GM18873 (cell line): Measurements from ENCODE around the gene A3GALT2.

Experiments
- ATAC-seq: cut with Tn5 transposase; IDR thresholded peaks from one replicate; pipeline ENCODE4 v1.9.1; 2021; ENCODE audit warnings: mild to moderate bottlenecking, moderate library complexity, moderate number of reproducible peaks; ENCODE audit not compliant: unreplicated experiment, low FRiP score

Gene A3GALT2

DNA sequence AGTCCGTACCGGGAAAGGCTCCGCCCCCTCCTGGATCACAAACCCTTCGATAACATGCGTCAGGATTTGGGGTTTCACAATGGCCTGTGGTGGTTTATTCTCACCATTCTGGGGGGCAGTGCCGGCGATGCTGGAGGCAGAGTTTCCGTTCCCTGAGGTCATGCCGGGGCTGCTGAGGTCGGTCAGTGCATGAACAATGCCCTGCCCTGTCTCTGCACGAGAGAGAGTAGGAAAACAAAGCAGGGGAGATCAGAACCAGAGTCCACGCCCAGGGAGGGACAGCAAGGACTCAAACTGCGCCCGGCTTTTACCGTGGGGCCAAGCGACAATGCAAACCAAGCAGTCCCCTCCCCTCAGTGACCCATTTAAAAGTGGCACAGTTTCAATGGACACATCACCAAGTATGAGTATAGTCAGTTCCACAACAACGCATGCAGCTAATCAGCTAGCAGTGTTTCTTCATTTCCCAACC lies 13.2 kb upstream of the A3GALT2 start:
- ATAC-seq = no peak

DNA sequence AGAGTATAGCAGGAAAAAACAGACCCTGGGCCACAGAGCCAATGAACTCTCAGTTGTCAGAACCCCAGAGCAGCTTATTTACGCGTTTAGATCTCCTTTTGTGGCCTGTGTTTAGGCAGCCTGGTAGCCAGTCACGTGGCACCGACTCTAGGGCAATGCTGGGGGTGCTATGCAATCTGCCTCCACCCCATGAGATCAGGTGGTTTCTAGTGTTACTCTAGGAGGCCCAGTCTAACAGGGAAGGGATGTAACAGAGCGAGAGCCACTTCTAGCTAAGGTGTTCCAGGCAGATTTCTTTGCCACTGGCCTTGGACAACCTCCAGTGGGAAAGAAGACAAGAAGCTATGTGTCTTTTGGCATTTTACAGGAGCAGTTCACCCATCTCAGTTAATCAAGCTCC lies 12.0 kb upstream of the A3GALT2 start:
- ATAC-seq = no peak

DNA sequence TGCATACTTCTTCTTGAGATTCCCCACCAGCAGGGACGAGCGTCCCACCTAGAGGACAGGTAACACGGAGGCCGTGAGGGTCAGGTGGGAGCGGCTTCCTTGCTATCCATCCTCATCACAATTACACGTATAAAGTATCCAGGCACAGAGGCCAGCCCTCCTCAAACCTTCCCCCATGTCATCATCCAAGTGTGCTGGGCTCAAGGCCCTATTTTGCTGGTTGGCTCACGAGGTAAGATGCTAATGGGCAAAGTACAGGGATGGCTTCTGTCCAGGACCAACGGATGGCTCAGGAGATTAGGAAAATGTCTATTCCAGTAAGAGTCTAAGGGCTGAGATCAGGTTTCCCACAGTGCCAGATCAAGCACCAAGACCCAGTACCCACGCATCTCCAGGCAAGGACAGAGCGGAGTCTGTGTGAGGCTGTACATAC lies 11.5 kb upstream of the A3GALT2 start:
- ATAC-seq = no peak

DNA sequence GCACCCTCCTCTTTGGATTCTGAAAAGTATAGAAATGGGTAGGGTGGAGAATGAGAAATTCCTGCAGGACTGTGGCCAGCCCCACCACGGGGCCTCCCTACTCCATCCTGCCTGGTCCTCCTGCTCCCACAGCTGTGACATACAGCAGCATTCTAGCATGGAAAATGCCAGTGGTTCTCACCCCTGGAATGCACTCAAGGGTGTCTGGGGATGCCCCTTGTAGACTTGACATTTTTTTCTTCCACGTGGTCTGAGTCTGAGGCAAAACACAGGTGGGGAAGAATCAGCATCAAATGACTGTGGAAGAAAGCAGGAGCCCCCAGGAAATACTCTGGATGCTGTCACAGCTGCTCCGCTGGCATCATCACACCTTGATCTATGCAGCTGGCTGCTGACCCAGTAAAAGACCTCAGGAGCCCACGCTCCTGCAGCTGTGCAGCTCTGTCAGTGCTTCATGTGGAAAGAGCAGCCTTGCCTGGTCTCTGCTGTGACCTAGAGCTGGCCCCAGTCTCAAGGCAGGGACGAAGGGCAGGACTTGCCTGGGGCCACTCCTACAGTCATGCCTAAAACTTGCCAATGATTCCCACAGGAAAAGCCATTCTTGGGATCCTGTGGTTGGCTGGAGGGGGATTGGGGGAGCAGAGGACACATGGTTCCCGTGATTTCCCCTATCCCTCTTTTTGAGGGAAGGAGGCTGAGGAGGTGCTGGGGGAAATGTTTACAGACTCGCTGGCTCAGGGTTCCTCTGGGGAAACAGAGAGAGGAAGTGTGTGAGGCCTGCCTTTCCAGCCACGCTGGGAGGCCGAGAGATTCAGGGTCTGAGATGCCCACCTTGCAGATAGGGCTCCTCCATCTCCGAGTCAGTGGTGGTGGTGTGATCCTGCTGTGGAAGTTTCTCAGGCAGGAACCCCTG lies 10.8 kb upstream of the A3GALT2 start:
- ATAC-seq = no peak

DNA sequence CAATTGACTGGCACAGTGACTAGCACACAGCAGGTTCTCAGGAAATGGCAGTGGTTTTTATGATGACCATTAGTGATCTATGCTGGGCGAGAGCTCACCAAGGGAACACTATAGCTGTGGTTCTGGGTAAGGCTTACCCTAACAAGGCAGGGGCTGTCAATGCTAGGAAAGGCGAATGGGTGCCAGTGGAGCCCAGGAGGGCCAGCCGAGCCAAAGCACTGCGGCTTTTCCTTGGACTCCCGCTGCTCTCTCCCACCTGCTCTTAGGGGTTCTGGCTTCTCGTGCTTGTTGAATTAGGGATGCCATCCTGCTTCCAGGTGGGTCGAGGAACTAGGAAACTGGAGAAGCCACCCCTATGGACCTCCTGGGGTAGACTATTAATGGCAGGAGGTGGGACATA lies 10.0 kb upstream of the A3GALT2 start:
- no peak for ATAC-seq

DNA sequence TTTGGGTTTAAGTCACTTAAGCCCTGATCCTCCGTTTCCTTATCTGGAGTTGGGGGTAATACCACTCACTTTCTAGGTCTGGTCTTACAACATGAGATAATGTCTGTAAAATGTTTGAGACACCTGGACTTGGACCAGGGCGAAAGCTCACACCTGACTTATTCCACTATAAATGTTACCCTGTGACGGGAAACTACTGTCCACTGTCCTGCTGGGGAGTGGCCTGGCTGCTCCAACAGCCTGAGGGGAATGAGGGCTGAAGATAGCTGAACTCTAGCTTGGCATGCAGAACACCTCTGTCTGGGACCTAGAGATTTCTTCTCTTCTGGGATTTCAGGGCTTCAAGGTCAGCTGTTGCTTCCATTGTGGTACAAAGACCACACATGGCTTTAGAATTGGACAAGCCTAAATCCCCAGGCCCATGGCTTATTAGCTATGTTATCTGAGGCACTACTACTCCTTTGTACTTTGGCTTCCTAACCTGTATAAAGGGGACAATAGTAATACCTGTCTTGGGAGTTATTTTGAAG lies 9.5 kb upstream of the A3GALT2 start:
- ATAC-seq = no peak

DNA sequence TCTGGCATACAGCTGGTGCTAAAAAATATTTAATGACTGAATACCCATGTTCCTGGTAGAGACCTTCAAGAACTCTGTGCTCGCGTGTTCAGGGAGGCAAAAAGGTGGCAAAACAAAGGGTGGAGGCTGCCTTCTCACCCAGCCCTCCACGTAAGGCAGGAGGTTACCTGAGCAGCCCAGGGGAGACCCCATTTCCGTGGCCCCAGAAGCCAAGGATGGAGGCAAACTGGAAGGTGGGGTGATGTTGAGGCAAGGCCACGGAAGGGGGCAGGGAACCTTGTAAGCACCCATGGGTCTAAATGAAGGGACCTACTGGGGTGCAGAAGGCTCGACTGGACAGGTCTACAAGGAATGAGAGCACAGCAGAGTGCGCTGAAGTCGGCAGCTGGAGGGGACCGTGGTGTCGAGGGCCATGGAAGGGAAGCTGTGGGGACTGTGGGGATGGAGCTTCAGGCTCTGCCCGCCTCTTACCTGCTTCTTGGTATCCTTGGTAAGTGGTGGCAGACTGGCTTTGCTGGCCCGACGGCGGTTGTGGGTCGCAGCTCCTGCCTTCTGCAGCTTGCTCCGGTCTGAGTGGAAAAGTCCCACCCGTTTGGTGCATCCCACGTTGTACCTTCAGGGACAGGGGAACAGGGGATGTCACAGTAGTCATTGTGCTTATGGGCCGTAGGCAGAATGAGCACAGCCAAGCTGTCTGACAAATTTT lies 8.9 kb upstream of the A3GALT2 start:
- ATAC-seq = no peak

DNA sequence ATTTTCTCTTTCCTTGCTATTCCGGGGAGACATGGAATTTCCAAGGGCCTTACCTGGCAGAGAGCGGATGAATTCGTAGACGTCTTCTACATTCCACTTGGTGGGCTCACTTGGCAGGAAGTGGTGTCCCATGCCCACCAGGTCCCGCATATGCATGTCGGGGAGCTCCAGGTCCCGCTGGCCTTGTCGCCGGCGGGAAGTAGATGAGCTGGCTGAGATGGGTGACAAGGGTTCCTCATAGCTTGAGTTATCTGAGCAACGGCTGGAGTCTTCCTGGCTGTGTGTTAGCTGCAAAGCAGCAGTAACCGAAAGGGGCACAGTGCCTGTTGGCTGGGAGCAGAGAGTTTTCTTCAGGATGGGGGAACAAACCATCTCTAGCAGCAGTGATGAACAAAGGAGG lies 7.9 kb upstream of the A3GALT2 start:
- no peak for ATAC-seq

DNA sequence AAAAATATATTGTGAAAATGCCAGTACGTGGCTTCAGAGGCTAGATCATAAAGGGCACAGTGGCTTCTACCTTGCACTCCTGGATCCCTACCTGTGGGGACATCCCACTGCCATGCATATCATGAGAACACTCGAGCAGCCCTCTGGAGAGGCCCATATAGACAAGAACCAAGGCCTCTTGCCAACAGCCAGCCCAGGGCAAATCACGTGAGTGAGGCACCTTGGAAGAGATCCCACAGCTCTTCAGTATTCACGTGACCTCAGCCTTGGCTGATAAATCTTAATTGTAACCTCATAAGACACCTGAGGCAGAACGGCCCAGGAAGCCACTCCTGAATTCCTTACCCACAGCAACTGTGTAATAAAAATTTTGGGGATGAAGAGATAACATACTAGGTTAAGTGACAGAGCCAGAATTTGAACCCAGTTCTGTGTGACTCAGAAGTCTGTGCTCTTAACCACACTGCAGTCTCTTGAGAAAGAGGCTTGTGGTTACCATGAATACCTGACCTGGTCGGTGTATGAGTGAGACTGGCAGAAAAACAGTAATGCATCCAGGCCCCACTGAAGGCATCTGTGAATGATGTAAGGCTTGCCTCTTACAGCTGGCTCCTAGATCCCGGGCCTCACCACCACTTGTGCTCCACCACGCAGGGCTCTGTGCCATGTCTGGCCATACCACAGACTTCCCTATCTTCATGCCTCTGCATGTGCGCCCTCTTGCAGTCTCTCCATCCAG lies 6.9 kb upstream of the A3GALT2 start:
- ATAC-seq = no peak

DNA sequence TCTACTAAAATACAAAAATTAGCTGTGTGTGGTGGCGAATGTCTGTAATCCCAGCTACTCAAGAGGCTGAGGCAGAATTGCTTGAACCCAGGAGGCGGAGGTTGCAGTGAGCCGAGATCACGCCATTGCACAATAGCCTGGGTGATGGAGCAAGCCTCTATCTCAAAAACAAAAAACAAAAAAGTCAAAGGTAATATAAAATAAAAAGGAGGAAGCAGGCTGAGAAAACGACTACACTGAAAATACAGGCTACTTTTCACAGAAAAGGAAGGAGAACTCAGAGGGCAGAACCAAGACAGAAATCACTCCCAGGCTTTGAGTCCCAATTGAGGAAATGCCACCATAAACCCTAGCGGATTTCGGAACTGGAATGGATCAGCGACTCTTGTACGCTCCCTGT lies 5.9 kb upstream of the A3GALT2 start:
- ATAC-seq = no peak

DNA sequence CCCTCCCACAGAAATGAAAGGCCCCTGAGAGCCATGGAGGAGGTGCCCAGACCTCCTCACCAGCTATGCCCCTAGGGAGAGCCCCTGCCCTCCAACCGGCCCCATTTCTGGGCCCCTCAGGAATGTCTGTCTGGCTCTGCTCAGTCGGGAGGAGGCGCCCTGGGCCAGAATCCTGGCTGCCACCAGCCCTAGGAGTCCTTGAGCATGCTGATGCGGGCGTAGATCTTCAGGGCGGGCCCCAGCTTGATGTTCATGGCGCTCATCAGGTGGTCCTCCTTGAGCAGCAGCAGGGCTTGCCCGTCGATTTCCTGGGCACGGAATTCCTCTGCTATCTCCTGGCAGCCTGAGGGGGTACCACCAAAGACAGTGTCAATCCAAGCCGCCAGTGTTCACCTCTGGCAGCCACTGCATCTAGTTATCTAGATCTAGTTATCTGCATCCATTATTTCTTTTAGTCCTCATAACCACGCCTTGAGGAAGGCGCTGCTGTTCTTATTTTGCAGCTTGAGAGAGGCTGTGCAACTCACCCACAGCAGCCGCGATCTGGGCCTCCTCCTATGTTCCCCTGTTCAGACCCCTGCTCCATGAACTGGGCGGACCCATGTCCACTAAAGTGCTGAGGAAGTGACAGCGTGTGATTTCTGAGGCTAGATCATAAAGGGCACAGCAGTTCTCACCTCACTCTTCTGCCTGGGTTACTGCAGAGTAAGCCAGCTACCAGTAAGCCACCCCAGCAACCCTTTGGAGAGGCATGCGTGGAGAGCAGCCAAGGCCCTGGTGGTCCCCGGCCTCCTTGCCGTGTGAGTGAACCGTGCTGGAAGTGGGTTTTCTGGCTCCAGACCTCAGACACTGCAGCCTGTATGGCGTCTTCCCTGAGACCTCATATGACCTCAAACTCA lies 4.0 kb upstream of the A3GALT2 start:
- no peak for ATAC-seq

DNA sequence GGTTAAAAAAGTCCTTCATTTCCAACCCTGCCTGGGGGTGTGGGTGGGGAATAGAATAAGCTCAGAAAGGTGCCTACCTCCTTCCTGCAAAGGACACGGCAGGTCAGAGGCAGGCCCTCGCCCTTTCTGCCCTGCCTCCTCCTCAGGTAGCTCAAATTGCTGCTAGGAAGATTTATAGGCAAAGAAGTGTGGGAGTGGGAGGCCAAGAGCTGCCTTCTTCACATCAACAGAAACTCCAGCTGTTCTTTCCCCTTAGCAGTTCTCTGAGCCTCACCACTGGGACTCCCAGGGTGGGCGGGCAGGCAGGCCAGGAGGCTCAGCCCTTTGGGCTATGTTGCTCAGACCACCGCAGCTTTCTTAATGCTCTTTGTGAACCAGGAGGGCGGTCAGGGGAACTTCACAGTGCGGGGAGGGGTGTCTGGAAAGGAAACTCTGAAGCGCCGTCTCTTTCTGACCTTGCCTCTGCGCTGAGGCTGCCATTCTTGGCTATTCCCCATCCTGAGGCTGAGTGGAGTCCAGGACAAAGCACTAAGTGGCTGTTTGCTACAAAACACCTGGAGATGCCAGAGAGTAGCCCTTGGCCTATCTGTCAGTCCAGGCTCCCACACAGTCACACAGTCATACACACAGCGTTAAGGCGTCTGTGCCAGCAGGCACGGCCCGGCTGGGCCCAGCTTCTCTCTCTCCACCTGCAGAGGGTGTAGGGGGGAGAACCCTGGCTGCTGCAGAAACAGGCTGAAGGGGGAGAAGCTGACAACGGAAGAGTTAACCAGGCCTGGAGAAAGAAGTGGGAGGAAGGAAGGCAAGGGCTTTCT lies 3.0 kb upstream of the A3GALT2 start:
- no peak for ATAC-seq

DNA sequence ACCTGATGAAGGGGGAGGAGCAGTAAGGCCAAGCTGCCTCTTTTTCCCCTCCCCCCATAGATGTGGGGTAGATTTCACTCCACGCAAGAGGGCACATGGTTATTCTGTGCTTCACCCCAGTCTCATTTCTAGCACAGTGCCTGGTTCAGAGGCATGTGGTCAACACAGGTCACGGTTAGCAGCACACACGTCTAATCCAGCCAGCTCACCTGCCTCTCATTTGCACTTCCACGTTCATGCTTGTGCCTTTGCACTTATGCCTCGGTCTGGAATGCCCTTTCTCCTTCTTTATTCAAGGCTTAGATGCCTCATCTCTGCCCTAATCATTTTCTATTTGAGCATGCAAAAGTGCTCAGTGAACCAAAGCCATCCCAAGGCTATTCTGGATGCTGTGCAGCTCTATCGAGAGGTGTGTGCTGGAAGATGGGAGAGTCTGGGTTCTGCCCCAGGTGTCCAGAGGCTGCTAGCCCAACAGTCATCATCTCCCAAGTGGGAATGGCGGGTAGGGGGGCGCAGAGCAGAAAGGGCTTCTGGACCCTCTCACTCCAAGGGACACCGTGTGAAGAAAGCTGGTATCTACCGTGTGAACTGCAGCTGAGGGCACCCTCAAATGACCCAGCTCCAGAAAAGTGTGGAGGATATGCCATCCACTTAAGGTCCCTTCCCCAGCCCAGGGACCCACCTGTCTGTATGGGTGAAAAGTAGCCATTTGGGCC lies 2.1 kb upstream of the A3GALT2 start:
- ATAC-seq = no peak

DNA sequence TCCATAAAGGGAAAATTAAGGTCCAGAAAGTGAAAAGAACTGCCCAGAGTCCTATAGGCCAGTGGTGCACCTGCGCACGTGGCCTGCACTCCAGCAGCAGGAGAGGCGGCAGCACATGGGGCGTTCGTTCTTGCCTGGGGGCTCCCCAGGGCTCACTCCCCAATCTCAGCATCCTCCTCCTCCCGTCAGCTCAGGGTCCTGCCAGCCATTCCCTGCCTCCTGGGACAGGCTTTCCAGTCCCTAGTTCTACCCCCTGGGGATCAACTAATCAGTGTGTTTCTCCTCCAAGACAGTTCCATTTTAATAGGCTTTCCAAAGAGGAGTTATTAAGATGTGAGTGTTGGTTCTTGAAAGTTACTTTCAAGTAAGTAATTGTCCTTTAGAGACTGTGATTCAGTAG lies 1.2 kb upstream of the A3GALT2 start:
- no peak for ATAC-seq

DNA sequence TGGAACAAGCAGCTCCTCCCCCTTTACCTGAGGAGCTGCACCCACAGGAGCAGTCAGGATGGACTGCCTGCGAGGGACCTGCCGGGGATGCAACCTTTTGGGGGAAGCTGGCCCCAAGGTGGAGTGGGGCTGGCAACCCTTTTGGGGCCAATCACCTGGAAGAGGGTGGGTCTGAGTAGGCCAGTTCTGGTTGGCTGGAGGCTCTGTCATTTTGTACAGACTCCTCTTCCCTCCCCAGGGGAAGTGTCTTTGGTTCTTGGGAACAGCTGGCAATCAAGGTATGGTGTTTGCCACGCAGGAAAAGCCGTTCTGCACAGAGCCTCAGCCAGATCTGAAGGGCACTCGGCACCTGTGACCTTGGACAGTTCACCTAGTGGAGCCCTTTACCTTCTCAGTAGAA lies 280 bp upstream of the A3GALT2 start:
- ATAC-seq = no peak

DNA sequence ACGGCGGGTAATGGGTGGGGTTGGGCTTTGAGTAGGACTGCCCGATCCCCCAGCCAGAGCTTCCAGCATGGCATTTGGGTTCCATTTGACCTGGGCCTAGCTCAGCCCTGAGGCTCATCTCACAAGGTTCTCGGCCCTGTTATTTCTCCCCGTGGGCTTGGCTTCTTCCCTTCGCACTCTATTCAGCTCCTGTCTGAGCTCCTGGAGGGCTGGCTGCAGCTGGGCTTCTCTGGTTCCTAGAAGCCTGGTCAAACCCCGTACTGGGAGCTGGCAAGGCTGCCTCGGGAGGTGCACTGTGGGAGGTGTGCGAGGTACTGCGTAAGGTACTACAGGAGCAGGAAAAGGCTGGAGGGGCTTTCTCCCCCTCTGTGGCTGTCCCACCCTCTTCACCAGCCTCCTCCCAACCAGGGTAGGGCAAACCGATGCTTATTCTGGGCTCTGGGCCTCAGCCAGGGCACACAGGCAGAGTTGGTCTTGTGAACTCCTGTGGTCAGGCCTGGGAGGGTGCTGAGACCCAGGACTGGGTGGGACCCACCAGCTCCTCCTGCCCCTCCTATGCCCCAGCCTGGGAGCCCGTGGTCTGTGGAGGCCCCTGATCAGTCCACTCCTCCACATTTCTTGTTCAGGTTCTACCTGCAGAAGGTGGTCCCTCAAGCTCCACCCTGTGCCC lies 814 bp downstream of the A3GALT2 start:
- ATAC-seq = no peak

DNA sequence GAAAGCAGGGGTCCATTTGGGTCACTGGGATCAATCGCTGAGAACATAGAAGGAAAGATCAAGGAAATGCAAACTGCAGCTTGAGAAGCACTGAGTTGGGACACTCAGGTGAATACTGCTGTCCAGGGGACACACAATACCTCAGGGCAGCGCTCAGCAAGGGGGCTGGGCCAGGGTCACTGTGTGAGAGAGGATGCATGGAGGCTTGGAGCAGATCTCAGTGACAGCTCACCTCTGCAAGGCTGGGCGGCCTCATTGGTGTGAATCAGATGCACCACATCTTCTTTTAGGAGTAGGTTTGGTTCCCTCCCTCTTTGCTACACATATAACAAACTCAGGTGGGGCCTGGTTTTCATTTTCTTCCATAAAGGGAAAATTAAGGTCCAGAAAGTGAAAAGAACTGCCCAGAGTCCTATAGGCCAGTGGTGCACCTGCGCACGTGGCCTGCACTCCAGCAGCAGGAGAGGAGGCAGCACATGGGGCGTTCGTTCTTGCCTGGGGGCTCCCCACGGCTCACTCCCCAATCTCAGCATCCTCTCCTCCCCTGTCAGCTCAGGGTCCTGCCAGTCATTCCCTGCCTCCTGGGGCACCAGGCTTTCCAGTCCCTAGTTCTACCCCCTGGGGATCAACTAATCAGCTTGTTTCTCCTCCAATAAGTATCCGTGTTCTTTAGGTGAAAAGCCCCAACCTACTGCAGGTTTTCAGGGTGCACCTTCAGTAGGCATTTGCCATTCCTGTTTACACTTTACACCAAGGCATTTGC lies 1.5 kb downstream of the A3GALT2 start:
- ATAC-seq = no peak
